ENCODE results near the gene PTPRG.

DNA sequence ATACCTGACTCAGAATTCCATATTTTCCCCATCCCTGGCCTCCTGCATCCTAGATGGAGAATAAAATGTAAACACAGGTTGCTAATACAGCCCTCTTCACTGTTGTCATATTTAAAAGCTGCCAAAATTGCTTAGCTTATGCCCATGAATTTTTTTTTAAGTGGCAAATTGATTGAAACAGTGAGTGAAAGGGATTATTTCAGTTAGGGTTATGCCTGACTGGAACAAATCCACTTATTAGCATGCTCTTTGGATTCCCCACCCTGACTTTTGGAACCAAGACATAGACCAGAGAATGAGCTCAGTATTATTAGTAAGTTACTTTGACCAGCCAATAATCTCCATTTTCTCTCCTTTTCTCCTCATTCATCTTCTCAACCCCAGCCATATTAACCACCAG is 567.3 kb downstream of the PTPRG start:
- TF ChIP-seq, protein P1, sequence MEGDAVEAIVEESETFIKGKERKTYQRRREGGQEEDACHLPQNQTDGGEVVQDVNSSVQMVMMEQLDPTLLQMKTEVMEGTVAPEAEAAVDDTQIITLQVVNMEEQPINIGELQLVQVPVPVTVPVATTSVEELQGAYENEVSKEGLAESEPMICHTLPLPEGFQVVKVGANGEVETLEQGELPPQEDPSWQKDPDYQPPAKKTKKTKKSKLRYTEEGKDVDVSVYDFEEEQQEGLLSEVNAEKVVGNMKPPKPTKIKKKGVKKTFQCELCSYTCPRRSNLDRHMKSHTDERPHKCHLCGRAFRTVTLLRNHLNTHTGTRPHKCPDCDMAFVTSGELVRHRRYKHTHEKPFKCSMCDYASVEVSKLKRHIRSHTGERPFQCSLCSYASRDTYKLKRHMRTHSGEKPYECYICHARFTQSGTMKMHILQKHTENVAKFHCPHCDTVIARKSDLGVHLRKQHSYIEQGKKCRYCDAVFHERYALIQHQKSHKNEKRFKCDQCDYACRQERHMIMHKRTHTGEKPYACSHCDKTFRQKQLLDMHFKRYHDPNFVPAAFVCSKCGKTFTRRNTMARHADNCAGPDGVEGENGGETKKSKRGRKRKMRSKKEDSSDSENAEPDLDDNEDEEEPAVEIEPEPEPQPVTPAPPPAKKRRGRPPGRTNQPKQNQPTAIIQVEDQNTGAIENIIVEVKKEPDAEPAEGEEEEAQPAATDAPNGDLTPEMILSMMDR (IDR thresholded peaks at IDR 0.05; ENCODE audit: insufficient read depth, low read depth, low read length): no peak
- TF ChIP-seq EZH2 (IDR thresholded peaks at IDR 0.05; ENCODE audit: insufficient read depth, low read length): no peak
